Gastroesophageal sphincter (tissue), 3 donors: ENCODE data around the gene CDKN2D.

ENCODE experiments used
- EP300 ChIP-seq: sonication (generic); formaldehyde crosslinking; IDR thresholded peaks from one replicate; pipeline ENCODE4 v1.6.1; 2017; ENCODE audit warnings: antibody characterized with exemption, mild to moderate bottlenecking
- POLR2A ChIP-seq, 2 donors: fragments of 450-650 bp; IDR thresholded peaks; one replicate each; pipeline ENCODE4 v1.6.1; 2017; ENCODE audit warnings: antibody characterized with exemption in 2 of 2, mild to moderate bottlenecking in 2 of 2, moderate library complexity in 1 of 2
- POLR2AphosphoS5 ChIP-seq: sonication (generic); formaldehyde crosslinking; IDR thresholded peaks from one replicate; pipeline ENCODE4 v1.6.1; 2017; ENCODE audit warnings: antibody characterized with exemption
- TF ChIP-seq, protein P1 (sequence below), 4 experiments: fragments of 200-600 bp in 2 of 4; fragments of 450-650 bp in 2 of 4; sonication (generic) in 1 of 4; IDR thresholded peaks; one replicate each; pipeline ENCODE4 v1.5.1; 2017 to 2019; ENCODE audit warnings: antibody characterized with exemption in 4 of 4, mild to moderate bottlenecking in 2 of 4, moderate library complexity in 2 of 4

DNA sequence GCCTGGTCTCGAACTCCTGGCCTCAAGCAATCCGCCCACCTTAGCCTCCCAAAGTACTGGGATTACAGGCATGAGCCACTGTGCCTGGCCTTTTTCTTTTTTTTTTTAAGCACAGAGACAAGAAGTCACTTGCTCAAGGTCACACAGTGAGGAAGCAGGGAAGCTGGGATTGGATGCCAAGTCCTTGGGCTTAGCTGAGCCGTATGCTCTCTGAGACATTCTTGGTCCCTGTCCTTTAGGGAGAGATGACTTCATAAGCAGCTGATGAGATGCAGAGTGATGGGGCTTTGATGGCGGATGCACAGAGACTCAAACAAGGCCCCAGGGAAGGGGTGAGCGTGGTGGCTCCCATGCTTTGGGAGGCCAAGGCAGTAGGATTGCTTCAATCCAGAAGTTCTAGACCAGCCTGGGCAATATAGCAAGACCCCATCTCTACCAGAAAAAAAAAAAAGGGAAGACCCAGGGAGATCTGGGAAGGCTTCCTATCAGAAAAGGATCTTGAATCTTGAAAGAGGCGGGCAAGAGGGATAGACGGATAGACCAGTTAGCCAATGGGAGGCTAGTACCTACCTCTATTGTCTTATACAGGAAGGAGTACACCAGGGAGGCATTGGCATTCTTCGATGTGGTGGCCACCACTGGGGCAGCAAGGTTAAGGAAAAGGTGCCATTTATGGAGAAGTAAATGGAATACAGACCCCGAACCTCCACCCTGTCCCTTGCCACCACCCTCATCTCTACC lies 14.4 kb upstream of the CDKN2D start:
- TF ChIP-seq, protein P1, sequence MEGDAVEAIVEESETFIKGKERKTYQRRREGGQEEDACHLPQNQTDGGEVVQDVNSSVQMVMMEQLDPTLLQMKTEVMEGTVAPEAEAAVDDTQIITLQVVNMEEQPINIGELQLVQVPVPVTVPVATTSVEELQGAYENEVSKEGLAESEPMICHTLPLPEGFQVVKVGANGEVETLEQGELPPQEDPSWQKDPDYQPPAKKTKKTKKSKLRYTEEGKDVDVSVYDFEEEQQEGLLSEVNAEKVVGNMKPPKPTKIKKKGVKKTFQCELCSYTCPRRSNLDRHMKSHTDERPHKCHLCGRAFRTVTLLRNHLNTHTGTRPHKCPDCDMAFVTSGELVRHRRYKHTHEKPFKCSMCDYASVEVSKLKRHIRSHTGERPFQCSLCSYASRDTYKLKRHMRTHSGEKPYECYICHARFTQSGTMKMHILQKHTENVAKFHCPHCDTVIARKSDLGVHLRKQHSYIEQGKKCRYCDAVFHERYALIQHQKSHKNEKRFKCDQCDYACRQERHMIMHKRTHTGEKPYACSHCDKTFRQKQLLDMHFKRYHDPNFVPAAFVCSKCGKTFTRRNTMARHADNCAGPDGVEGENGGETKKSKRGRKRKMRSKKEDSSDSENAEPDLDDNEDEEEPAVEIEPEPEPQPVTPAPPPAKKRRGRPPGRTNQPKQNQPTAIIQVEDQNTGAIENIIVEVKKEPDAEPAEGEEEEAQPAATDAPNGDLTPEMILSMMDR (IDR thresholded peaks at IDR 0.05), result no peak
- TF ChIP-seq POLR2A (IDR thresholded peaks at IDR 0.05), result no peak
- no peak for TF ChIP-seq POLR2AphosphoS5
- TF ChIP-seq EP300, result no peak
